B cell (primary cell): ENCODE results near the gene SLC9A9.

Source experiments
- CTCF ChIP-seq: fragments of 200-600 bp; IDR thresholded peaks from one replicate; pipeline ENCODE4 v1.8.0; 2022; ENCODE audit warnings: antibody characterized with exemption, mild to moderate bottlenecking
- EZH2 ChIP-seq: IDR thresholded peaks from 2 replicates; pipeline ENCODE4 v1.6.1; 2012; ENCODE audit warnings: borderline replicate concordance, low read depth, mild to moderate bottlenecking, moderate library complexity, low read length; ENCODE audit not compliant: insufficient read depth, poor library complexity, severe bottlenecking

- TF ChIP-seq EZH2 (no peak), CTCF (no peak)
Measured at GRCh38 chr3:143302638-143303171, 545.6 kb downstream of the SLC9A9 start.
